Glomerular endothelial cell (primary cell): ENCODE measurements around the gene RAB5B. TPM values are rescaled to one million over a fixed set of nuclear protein-coding genes. Genes with fewer than 3 reads are reported as not detected.
"Not testable (repeated sequence)": the region's sequence is repeated elsewhere in the genome, so short reads cannot be mapped to it uniquely, and the experiment has no call there.

Experiments
- DNase-seq: peaks from one replicate; pipeline ENCODE4 v3.0.0-alpha.2; 2011; ENCODE audit warnings: low read depth, low spot score; ENCODE audit errors: extremely low read depth
- total RNA-seq: library from RNA; depleted of rRNA; stranded (reverse); fragments of >200 nt; gene quantifications from 2 replicates; pipeline ENCODE4 v1.2.3, GENCODE V29; 2015

RAB5B gene
- total RNA-seq, 1 donor from 2014 or later, result 88.7 TPM

DNA sequence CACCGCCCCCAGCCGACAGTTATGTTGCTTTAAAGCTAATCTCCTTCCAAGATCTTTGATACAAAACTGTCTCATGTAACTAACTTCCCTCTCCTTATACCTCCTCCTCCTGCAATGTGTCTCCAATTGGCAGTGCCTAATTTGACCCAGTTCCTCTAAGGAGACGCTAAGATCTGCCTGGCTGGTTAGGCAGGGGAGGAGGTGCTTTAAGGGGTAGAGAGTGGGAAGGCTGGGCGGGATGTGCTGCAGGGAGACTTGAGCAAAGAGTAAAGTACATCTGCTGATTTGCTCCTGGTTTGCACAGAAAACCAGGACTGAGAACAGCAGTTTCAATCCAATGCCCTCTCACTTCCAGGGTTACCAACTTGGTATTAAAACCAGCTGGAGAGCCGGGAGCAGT is 39.6 kb downstream of the RAB5B start:
- no peak for DNase-seq

GRCh38 chr12:56014205-56014604 is 40.3 kb downstream of the RAB5B start:
- DNase-seq, result no peak

DNA sequence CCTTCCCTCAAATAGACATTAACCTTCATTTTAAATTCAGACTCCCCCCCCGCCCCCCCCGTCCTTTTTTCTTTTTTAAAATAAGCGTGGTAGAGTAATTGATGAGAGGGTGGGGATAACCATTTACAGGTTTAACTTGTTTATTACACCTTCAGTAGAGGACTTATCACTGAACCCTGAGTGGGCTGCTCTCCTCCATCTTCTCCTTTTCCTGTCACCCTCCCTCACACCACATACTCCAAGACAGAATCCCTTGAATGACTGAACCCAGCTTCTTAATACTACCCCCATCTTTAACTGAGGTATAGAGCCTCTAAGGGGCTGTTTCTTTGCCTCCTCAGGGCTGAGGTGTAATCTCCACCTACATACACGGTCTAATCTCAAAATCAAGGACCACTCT is 43.3 kb downstream of the RAB5B start:
- no peak for DNase-seq

DNA sequence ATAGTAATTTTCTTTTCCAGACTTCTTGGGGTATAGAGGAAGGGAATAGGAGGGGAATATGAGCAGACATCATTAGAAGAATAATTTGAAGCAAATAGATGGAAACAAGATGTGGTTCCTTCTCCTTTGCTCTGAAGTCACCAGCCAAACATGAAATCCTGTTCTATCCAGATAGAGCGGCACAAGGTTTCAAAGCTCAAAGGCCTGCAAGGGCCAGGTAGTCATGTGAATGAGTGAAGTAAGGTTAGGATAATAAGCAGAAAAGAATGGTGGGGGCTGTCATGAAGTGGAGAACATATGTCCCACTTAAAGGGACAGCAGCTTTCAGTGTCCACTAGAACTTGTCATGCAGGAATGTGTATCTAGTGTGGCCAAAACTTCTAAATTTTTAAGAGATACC is 44.5 kb downstream of the RAB5B start:
- no peak for DNase-seq

GRCh38 chr12:56020423-56021184 is 46.7 kb downstream of the RAB5B start, which contains the start of gene IKZF4:
Gene IKZF4 (plus strand): TSS chr12:56021043. CDS start chr12:56021494, 451 bp downstream.
- DNase-seq, result no peak

- no peak for DNase-seq
Measured at GRCh38 chr12:56021889-56022497, 48.1 kb downstream of the RAB5B start.

GRCh38 chr12:56028511-56029165 is 54.8 kb downstream of the RAB5B start:
- DNase-seq, result no peak

- no peak for DNase-seq
Measured at GRCh38 chr12:56029166-56029519, 55.3 kb downstream of the RAB5B start.

DNA sequence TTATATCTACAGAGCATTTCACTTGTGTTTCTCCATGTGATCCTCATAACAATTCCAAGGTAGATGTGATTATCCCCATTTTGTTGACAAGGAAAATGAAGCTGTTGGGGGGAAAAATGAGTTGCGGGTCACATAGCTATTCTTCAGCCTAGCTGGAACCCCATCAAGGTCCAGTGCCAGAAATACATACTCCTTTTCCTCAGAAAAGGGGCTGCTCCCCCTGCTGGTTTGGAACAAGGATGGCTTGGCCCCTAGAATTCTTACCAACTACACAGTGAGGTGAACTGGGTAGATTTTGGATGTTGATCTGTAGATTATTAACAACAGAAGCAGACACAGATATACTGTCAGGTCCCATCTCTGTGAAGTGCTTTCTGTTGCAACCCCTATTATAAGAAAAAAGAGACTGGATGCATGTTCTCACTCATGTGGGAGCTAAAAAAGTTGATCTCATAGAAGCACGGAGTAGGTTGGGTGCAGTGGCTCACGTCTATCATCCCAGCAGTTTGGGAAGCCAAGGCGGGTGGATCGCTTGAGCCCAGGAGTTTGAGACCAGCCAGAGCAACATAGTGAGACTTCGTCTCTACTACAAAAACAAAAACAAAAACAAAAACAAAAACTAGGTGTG is 55.9 kb downstream of the RAB5B start:
- no peak for DNase-seq

GRCh38 chr12:56031987-56032386 is 58.1 kb downstream of the RAB5B start:
- DNase-seq, result no peak

DNA sequence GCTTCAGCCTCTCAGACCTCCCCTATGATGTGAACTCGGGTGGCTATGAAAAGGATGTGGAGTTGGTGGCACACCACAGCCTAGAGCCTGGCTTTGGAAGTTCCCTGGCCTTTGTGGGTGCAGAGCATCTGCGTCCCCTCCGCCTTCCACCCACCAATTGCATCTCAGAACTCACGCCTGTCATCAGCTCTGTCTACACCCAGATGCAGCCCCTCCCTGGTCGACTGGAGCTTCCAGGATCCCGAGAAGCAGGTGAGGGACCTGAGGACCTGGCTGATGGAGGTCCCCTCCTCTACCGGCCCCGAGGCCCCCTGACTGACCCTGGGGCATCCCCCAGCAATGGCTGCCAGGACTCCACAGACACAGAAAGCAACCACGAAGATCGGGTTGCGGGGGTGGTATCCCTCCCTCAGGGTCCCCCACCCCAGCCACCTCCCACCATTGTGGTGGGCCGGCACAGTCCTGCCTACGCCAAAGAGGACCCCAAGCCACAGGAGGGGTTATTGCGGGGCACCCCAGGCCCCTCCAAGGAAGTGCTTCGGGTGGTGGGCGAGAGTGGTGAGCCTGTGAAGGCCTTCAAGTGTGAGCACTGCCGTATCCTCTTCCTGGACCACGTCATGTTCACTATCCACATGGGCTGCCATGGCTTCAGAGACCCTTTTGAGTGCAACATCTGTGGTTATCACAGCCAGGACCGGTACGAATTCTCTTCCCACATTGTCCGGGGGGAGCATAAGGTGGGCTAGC is 60.9 kb downstream of the RAB5B start:
- no peak for DNase-seq

DNA sequence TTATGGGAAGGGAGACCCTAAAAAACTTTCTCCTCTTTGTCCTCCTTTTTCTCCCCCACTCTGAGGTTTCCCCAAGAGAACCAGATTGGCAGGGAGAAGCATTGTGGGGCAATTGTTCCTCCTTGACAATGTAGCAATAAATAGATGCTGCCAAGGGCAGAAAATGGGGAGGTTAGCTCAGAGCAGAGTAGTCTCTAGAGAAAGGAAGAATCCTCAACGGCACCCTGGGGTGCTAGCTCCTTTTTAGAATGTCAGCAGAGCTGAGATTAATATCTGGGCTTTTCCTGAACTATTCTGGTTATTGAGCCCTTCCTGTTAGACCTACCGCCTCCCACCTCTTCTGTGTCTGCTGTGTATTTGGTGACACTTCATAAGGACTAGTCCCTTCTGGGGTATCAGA is 63.3 kb downstream of the RAB5B start:
- DNase-seq, result no peak

GRCh38 chr12:56038022-56038655 is 64.3 kb downstream of the RAB5B start:
- no peak for DNase-seq

DNA sequence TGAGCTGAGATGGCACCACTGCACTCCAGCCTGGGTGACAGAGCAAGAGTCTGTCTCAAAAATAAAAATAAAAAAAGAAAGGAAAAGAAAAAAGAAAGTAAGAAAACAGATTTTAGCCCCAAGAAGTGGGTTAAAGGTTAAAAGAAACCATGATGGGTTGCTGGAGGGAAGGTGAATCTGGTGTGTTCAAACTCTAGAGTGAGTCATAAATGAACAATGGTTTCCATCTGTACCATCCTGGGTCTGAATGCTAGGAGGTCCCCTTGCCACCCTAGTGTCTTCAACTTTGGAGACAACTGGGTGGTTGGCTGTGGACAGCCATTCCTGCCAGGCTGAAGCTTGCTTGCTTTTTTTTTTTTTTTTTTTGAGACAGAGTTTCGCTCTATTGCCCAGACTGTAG is 66.3 kb downstream of the RAB5B start:
- no peak for DNase-seq

GRCh38 chr12:56040963-56041551 is 67.2 kb downstream of the RAB5B start:
- no peak for DNase-seq

- DNase-seq, result peak; percentile 99
Measured at GRCh38 chr12:56041552-56042429, 67.9 kb downstream of the RAB5B start, which contains the start of gene RPS26. Gene RPS26 (plus strand): TSS chr12:56041918. CDS start chr12:56042167, 249 bp downstream.

DNA sequence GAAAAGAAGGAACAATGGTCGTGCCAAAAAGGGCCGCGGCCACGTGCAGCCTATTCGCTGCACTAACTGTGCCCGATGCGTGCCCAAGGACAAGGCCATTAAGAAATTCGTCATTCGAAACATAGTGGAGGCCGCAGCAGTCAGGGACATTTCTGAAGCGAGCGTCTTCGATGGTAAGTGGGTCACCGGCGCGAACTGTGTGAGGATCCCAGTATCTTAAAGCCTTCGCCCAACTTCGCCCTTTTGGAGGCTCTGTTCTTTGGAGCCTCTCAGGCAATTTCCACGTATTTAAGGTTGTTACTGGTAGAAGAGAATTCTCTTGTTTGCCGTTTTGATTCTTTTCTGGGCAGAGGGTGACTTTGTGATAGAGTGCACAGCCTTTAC is 68.5 kb downstream of the RAB5B start:
- not testable (repeated sequence) for DNase-seq

DNA sequence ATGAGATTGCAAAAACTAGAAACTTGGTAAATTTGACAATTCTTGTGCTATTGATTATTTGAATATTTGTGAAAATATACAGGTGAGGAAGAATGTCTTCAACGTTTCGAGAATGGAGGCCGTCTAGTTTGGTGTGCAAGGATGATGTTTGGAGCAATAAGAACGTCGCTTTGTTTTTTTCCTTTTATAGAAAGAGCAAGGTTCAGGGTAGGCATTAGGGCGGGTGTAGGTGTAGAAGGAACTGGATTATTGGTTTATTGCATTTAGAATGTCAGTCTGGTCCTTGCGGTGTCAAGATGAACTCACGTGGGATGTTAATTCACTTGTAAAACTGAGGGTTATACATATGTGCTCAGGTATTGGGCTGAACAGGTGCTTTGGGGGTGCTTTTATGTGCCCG is 69.0 kb downstream of the RAB5B start:
- DNase-seq, result no peak
